Heart left ventricle (tissue), 13 donors: ENCODE measurements around the gene CACNA2D3.

Source experiments
- CTCF ChIP-seq, 12 donors: fragments of 200-600 bp; sonication (generic) in 4 of 12; IDR thresholded peaks; one replicate each; pipeline versions ENCODE4 v1.5.0 to v1.8.0; 2018 to 2022; ENCODE audit warnings: antibody characterized with exemption in 12 of 12, mild to moderate bottlenecking in 5 of 12
- POLR2A ChIP-seq, 2 donors: fragments of 450-650 bp; IDR thresholded peaks; one replicate each; pipeline ENCODE4 v1.6.1; 2017; ENCODE audit warnings: antibody characterized with exemption in 2 of 2, mild to moderate bottlenecking in 2 of 2, moderate library complexity in 2 of 2
- donor health status: ischemic (EF 13 %, LVEDD 7.1; RV severe dilation, severe dysfunction).
- donor health status: DM: no; HTN: yes; CAD: no.
- donor health status: DM: no; HTN: no; CAD: no.
- donor health status: ischemic (EF 25% LVEDD 6.9; RV normal size, moderate dysfunction).
- donor health status: ischemic (EF 25% LVEDD 5.7; RV mildly dilated, moderate dysfunction).
- donor health status: ischemic (EF 35%, LVEDD 5.7; RV mildly dilated, moderate dysfunction).
- donor health status: nonischemic (EF 11% LVEDD 7.7; RV severe dilation, severe dysfunction).
- donor health status: DM: yes; HTN: yes; CAD: no.
- donor health status: PGD.
- donor health status: ischemic (EF 29% LVEDD 5.4; RV normal size, mild dysfunction).
- donor health status: nonischemic (EF 23%, LVEDD 6.1; RV moderate dilation, normal function).

- TF ChIP-seq CTCF (IDR thresholded peaks at IDR 0.05) (no peak), POLR2A (IDR thresholded peaks at IDR 0.05) (no peak)
These were observed 1.4 kb downstream of the CACNA2D3 start for GRCh38 chr3:54123776-54124196.
